ENCODE data around the gene SELPLG. TPM values are rescaled to one million over a fixed set of nuclear protein-coding genes. Genes with fewer than 3 reads are reported as not detected.
A peak's percentile ranks its signal among the peaks of the same experiment; 100 is the strongest.
"Not testable (repeated sequence)": the region's sequence is repeated elsewhere in the genome, so short reads cannot be mapped to it uniquely, and the experiment has no call there.

Gene SELPLG
- total RNA-seq, 1 donor from 2014 or later = 47.4 TPM

- Mint-ChIP-seq H3K4me3 (no peak overlapping the region), H3K27ac (no peak overlapping the region), H3K9me3 (no peaks in the 10 kb centered on the region), H3K4me1 (peaks cover 15% of the 10 kb centered on the region), H3K27me3 (no peaks in the 10 kb centered on the region), H3K36me3 (ENCODE audit: low read depth) (peaks cover 2% of the 10 kb centered on the region)
- DNase-seq = no peak
- intact Hi-C loops (cut with micrococcal nuclease) = loop anchor here (10.0 kb wide), 1 partner anchor 428 kb away; the partner anchor contains the start of genes ALKBH2 and UNG
Observed at GRCh38 chr12:108666401-108666881, 32.7 kb upstream of the SELPLG start.

- peak overlapping the region; percentile 12 for H3K27ac Mint-ChIP-seq
- no peaks in the 10 kb centered on the region for H3K9me3 Mint-ChIP-seq
- DNase-seq = no peak
- no peaks in the 10 kb centered on the region for H3K27me3 Mint-ChIP-seq
- no peak overlapping the region for H3K4me3 Mint-ChIP-seq
- intact Hi-C loops (cut with micrococcal nuclease) = loop anchor here (1.0 to 10.0 kb wide), 3 partner anchors 33 to 429 kb away; partner anchors contain the start of genes ALKBH2, SELPLG and UNG
- H3K4me1 Mint-ChIP-seq = peaks cover 15% of the 10 kb centered on the region
- H3K36me3 Mint-ChIP-seq (ENCODE audit: low read depth) = no peaks in the 10 kb centered on the region
Observed at GRCh38 chr12:108665608-108666202, 32.0 kb upstream of the SELPLG start.

GRCh38 chr12:108664338-108665258 lies 30.9 kb upstream of the SELPLG start:
- no peaks in the 10 kb centered on the region for H3K36me3 Mint-ChIP-seq (ENCODE audit: low read depth)
- H3K4me1 Mint-ChIP-seq = peaks cover 15% of the 10 kb centered on the region
- intact Hi-C loops (cut with micrococcal nuclease) = loop anchor here (1.0 to 10.0 kb wide), 7 partner anchors 25 to 430 kb away; partner anchors contain the start of genes ALKBH2, CORO1C, SELPLG and UNG
- H3K4me3 Mint-ChIP-seq = peak overlapping the region; percentile 58
- peak; percentile 95 for DNase-seq
- peak overlapping the region; percentile 77 for H3K27ac Mint-ChIP-seq
- no peaks in the 10 kb centered on the region for H3K9me3 Mint-ChIP-seq
- H3K27me3 Mint-ChIP-seq = no peaks in the 10 kb centered on the region

GRCh38 chr12:108663324-108664015 lies 29.8 kb upstream of the SELPLG start:
- Mint-ChIP-seq H3K27me3 (no peaks in the 10 kb centered on the region), H3K4me1 (peaks cover 15% of the 10 kb centered on the region), H3K27ac (peak overlapping the region; percentile 27), H3K9me3 (no peaks in the 10 kb centered on the region), H3K36me3 (ENCODE audit: low read depth) (peaks cover 3% of the 10 kb centered on the region), H3K4me3 (no peak overlapping the region)
- no peak for DNase-seq
- intact Hi-C loops (cut with micrococcal nuclease) = loop anchor here (1.0 to 10.0 kb wide), 6 partner anchors 26 to 431 kb away; partner anchors contain the start of genes ALKBH2, CORO1C, SELPLG and UNG

GRCh38 chr12:108658115-108658514 lies 24.4 kb upstream of the SELPLG start:
- H3K27ac Mint-ChIP-seq; intact Hi-C loops (cut with micrococcal nuclease); DNase-seq; H3K27me3 Mint-ChIP-seq; H3K4me1 Mint-ChIP-seq; H3K9me3 Mint-ChIP-seq; H3K4me3 Mint-ChIP-seq: not testable (repeated sequence)
- peaks cover 18% of the 10 kb centered on the region for H3K36me3 Mint-ChIP-seq (ENCODE audit: low read depth)

- Mint-ChIP-seq H3K4me3 (no peak overlapping the region), H3K27me3 (no peaks in the 10 kb centered on the region)
- intact Hi-C loops (cut with micrococcal nuclease) = no loop called here
Observed at GRCh38 chr12:108657130-108657745, 23.5 kb upstream of the SELPLG start.

GRCh38 chr12:108656247-108656646 lies 22.6 kb upstream of the SELPLG start:
- H3K4me3 Mint-ChIP-seq; DNase-seq; intact Hi-C loops (cut with micrococcal nuclease); H3K27ac Mint-ChIP-seq; H3K27me3 Mint-ChIP-seq; H3K9me3 Mint-ChIP-seq: not testable (repeated sequence)
- Mint-ChIP-seq H3K36me3 (ENCODE audit: low read depth) (peaks cover 29% of the 10 kb centered on the region), H3K4me1 (peaks cover 11% of the 10 kb centered on the region)

More at GRCh38 chr12:108657130-108657745, 23.5 kb upstream of the SELPLG start:
- Mint-ChIP-seq H3K36me3 (ENCODE audit: low read depth) (peaks cover 22% of the 10 kb centered on the region), H3K27ac (no peak overlapping the region), H3K9me3 (no peaks in the 10 kb centered on the region), H3K4me1 (peaks cover 7% of the 10 kb centered on the region)
- no peak for DNase-seq

- H3K27ac Mint-ChIP-seq; H3K4me3 Mint-ChIP-seq; H3K27me3 Mint-ChIP-seq; H3K9me3 Mint-ChIP-seq; DNase-seq; intact Hi-C loops (cut with micrococcal nuclease): not testable (repeated sequence)
- Mint-ChIP-seq H3K4me1 (peaks cover 11% of the 10 kb centered on the region), H3K36me3 (ENCODE audit: low read depth) (peaks cover 29% of the 10 kb centered on the region)
Observed at GRCh38 chr12:108655812-108656175, 22.1 kb upstream of the SELPLG start.

- H3K27me3 Mint-ChIP-seq; H3K4me3 Mint-ChIP-seq; H3K27ac Mint-ChIP-seq; DNase-seq; H3K9me3 Mint-ChIP-seq; intact Hi-C loops (cut with micrococcal nuclease): not testable (repeated sequence)
- Mint-ChIP-seq H3K4me1 (peaks cover 11% of the 10 kb centered on the region), H3K36me3 (ENCODE audit: low read depth) (peaks cover 30% of the 10 kb centered on the region)
Observed at GRCh38 chr12:108654622-108655021, 20.9 kb upstream of the SELPLG start.

GRCh38 chr12:108653922-108654321 lies 20.2 kb upstream of the SELPLG start:
- DNase-seq = no peak
- no peaks in the 10 kb centered on the region for H3K27me3 Mint-ChIP-seq
- intact Hi-C loops (cut with micrococcal nuclease) = no loop called here
- H3K36me3 Mint-ChIP-seq (ENCODE audit: low read depth) = peaks cover 31% of the 10 kb centered on the region
- peaks cover 18% of the 10 kb centered on the region for H3K4me1 Mint-ChIP-seq
- H3K4me3 Mint-ChIP-seq = no peak overlapping the region
- H3K27ac Mint-ChIP-seq = peak overlapping the region; percentile 9
- no peaks in the 10 kb centered on the region for H3K9me3 Mint-ChIP-seq

GRCh38 chr12:108653082-108653516 lies 19.4 kb upstream of the SELPLG start:
- H3K27me3 Mint-ChIP-seq = no peaks in the 10 kb centered on the region
- peaks cover 19% of the 10 kb centered on the region for H3K4me1 Mint-ChIP-seq
- intact Hi-C loops (cut with micrococcal nuclease) = no loop called here
- H3K4me3 Mint-ChIP-seq = no peak overlapping the region
- H3K9me3 Mint-ChIP-seq = no peaks in the 10 kb centered on the region
- H3K27ac Mint-ChIP-seq = peak overlapping the region; percentile 57
- DNase-seq = no peak
- peaks cover 28% of the 10 kb centered on the region for H3K36me3 Mint-ChIP-seq (ENCODE audit: low read depth)

GRCh38 chr12:108650083-108650482 lies 16.4 kb upstream of the SELPLG start:
- intact Hi-C loops (cut with micrococcal nuclease) = no loop called here
- Mint-ChIP-seq H3K36me3 (ENCODE audit: low read depth) (peaks cover 17% of the 10 kb centered on the region), H3K4me3 (no peak overlapping the region), H3K27ac (no peak overlapping the region), H3K27me3 (no peaks in the 10 kb centered on the region), H3K4me1 (peaks cover 41% of the 10 kb centered on the region), H3K9me3 (no peaks in the 10 kb centered on the region)
- DNase-seq = no peak

GRCh38 chr12:108649669-108650068 lies 16.0 kb upstream of the SELPLG start:
- Mint-ChIP-seq H3K4me1 (peaks cover 43% of the 10 kb centered on the region), H3K4me3 (no peak overlapping the region), H3K27ac (no peak overlapping the region), H3K9me3 (no peaks in the 10 kb centered on the region), H3K27me3 (no peaks in the 10 kb centered on the region), H3K36me3 (ENCODE audit: low read depth) (peaks cover 19% of the 10 kb centered on the region)
- DNase-seq = no peak
- intact Hi-C loops (cut with micrococcal nuclease) = no loop called here

Data from activated CD4-positive, alpha-beta T cell treated with anti-CD3 and anti-CD28 coated beads, Interleukin-2, amount 10 ng/mL, durations not matched to agents 24 days and 14 days (primary cell).